NCI-H345 (cell line): Measurements from ENCODE around the gene MDM1.

Source experiments
- DNase-seq: peaks from one replicate; lab custom pipeline; 2025; lab: John Stamatoyannopoulos, UW

The MDM1 gene

DNA sequence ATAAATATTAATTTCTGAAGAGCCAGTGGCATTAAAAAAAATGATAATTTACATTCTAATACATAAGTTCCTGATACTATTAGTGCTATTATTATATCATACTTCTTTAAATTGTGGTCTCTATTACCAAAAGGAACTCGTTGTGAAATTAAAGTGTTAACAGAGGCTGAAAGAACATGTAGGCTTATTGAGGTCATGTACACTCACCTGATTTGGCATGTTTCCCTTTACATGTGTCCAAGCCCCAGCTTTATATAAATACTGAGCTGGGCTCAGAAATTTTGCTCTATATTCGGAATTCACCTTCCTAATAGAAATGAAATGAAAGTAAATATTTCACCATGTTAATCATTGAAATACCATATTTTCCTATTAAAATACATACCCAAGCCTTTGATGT lies 11.0 kb downstream of the MDM1 start:
- DNase-seq: no peak

GRCh38 chr12:68319988-68320623 lies 12.1 kb downstream of the MDM1 start:
- no peak for DNase-seq

DNA sequence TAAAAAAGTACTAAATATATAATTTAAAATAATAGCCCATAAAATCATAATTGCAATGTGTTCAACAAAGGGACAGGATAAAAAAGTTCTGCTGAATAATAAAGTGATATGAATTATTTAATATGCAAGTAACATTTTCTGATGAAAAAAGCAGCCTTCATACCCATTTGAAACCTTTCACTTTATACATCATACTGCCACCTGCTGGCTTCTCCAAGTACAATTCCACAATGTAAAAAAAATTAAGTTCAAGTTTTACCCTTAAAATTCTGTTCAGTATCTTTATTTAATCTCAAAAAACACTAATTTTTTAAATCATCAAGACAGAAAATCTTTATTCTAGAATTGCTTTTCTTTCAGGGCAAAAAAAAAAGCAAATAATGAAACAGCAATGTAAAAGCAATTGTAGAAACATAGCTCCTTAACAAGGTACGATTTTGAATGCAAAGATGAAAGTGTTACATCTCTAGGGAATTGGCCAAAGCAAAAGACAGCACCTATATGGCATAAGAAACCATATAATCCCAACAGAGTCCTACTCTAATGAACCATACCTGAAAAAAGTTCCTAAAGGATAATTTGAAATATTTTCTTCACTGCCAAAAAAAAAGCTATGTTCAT lies 15.0 kb downstream of the MDM1 start:
- DNase-seq: peak; percentile 47

- DNase-seq: no peak
Observed at GRCh38 chr12:68310370-68310769, 21.8 kb downstream of the MDM1 start.

GRCh38 chr12:68306564-68306963 lies 25.6 kb downstream of the MDM1 start:
- no peak for DNase-seq

- no peak for DNase-seq
Observed at GRCh38 chr12:68305278-68305677, 26.9 kb downstream of the MDM1 start.

DNA sequence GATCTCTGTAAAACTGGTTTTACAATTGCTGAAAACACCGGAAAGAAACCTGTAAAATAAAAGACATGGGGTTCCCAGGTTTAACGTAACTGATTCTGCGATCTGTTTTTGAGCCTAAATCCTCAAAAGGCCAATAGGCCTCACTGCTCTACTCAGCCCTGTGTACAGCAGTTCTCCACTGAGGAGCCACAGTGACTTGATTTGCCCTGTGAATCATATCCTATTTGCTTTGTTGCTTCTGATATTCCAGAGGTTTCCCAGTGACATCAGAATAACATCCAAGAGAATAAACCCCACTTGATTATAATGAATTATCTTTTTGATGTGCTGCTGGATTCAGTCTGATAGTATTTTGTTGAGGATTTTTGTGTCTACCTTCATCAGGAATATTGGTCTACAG lies 27.5 kb downstream of the MDM1 start:
- DNase-seq: no peak

DNA sequence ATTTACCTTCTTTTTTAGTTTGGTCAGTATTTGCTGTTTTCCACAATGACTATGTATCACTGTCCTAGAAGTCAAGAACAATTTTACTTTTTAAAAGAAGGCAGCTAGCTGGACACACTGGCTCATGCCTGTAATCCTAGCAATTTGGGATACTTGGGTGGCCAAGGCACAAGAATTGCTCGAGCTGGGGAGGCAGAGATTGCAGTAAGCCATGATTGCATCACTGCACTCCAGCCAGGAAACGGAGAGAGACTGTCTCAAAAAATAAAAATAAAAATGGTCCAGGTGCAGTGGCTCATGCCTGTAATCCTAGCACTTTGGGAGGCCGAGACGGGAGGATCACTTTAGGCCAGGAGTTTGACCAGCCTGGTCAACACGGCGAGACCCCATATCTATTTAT lies 28.3 kb downstream of the MDM1 start:
- no peak for DNase-seq

- no peak for DNase-seq
Observed at GRCh38 chr12:68297929-68298328, 34.2 kb downstream of the MDM1 start.

GRCh38 chr12:68294251-68294650 lies 37.9 kb downstream of the MDM1 start:
- DNase-seq: no peak

GRCh38 chr12:68293347-68293746 lies 38.8 kb downstream of the MDM1 start:
- no peak for DNase-seq

- no peak for DNase-seq
Observed at GRCh38 chr12:68292151-68292943, 39.8 kb downstream of the MDM1 start.

DNA sequence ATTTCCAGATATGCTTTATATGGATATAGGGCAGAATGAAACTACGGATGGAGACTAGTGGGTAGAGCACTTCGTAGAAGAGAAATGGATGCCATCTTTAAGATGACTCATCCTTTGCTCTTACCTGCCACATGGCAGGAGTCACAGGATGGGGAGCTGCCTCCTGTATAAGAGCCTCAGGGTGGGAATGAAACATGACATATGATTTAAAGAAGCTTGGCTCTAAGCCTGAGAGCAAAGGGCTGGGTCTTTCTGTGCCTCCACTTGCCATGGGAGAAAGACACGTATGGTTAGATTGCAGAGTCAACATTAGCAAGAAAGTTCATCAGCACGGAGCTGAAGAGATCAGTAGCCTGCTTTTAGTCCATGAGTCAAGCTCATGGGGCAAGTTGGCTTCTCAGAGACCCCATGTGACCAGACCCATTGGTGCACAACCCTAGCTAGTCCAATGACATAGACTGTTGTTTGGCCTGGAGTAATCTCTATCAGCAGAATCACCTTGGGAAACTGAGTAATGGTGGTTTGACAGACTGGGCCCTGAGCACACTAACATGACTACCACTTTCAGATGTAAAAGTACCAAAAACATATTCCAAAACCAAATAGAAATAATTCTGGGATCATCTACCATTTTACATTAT lies 40.6 kb downstream of the MDM1 start:
- no peak for DNase-seq

DNA sequence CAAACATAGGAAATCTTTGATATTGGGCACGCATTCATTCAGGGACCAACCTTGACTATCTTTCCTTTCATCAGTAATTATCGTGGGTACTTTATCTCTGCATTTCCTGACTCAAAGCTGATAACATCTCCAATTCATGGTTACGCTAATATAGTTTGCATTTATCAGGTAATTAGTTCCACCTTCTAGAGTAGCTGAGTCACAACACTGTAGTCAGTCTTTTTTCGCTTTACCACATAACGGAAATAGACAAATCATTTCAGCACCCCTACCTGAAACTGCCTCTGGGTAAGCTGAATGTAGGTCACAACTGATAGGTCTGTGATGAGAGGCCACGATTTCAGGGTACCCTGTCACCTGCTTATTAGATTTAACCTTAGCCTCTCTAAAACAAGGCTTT lies 42.0 kb downstream of the MDM1 start:
- no peak for DNase-seq

GRCh38 chr12:68287106-68287505 lies 45.1 kb downstream of the MDM1 start:
- no peak for DNase-seq

DNA sequence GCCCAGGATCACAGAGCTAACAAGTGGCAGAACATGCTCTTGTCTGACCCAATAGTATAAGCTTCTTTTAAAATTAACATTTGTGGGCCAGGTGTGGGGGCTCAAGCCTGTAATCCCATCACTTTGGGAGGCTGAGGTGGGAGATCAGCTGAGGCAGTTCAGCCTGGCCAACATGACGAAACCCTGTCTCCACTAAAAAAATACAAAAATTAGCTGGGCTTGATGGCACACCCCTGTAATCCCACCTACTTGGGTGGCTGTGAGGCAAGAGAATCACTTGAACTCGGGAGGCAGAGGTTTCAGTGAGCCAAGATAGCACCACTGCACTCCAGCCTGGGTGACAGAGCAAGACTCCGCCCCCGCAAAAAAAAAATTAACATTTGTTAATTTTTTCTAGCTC lies 45.8 kb downstream of the MDM1 start:
- DNase-seq: no peak

DNA sequence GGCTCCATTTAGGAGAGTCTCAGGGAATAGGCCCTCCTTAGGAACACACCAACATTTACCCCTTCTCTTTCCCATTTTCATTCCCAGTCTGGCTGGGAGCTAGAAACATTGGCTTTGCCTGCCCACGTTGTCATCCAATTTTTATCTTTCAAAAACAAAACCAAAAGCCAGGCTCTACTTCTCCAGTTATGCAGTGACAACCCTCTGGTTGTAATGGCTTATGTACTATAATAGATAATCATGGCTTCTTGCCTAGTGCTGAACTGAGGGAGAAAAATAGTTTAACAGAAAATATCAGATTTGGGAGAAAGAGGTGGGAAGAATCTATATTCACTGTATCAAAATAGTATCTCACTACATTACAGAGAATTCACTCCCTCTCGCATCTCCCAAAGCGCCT lies 46.6 kb downstream of the MDM1 start:
- no peak for DNase-seq

DNA sequence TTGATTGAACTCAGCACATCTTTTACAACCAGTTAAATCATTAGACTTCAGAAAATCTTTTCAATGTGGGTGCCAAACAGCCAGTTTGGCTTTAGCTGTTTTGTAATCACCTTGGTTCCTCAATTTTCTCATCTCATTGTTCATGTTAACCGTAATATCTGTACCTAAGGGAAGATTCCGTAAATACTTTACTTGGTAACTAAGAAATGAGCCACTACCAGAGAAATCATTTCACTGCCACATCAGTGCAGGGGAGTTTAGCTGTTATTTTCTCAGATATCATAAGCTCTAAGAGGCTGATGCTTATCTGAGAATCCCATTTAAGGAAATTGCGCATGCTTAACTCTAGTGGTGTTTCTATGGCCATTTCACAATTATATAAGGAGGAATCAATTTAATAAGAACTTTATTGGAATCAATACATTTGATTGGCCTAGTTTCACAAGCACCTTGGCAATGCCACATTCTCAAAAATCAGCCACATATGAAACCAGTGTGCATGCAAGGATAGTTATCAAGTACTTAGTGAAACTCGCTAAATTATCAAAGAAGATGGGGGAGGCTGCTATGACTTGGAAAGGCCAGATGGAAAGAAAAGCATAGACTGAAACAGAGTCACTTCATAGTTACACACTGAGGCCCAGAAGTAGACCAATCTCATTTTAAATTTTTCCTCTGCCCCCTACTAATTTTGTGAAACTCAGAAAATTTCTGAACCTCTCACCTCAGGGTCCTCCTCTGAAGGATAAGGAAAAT lies 50.7 kb downstream of the MDM1 start:
- DNase-seq: no peak

DNA sequence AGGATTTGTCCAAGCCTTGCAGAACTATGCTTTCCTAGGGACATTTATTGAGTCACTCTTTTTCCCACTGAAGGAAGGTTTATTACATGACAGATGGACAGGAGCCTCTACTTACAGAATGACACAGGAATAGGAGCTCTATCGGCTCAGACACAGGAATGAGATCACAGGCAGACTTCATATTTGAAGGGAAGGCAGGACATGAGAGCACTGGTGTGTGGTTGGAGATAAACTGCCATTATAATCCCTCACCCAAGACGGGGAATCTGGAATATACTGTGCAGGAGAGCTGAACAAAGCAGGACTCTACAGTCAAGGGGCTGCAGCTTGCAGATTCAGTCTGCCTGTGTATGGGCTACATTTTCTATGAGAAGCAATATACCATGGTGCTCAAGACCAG lies 51.9 kb downstream of the MDM1 start:
- no peak for DNase-seq

DNA sequence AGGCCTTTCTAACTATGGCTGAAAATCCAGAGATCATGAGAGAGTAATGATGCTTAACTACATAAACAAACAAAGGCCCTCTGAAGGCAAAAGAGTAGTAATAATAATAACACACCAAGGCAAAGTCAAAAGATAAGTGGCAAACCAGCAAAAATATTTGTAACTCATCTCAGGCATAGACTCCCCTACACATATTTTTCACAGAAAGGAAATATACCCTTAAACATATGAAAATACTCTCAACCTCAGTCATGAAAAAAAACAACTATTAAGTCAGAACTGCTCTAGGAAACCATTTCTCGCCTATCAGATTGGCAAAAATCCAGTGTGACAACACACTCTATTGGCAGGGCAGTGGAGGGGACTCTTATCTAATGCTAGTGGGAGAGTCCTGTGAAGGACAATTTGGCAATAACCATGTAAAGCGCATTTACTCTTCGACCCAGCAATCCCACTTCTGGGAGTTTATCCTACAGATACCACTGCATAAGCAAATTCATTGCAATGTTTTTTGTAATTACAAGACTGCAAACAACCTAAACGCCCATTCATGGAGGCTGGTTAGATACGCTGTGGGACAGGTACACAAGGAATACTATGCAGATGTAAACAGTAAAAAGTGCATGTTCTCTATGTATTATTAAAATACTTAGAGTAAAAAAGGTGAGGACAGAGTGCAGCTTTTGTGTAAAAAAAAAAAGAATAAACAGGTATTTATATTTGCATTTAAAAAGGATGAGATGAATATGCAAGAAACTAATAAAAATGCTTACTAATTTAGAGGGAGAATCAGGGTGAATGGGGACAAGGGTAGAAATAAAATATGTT lies 52.7 kb downstream of the MDM1 start:
- DNase-seq: peak; percentile 19

DNA sequence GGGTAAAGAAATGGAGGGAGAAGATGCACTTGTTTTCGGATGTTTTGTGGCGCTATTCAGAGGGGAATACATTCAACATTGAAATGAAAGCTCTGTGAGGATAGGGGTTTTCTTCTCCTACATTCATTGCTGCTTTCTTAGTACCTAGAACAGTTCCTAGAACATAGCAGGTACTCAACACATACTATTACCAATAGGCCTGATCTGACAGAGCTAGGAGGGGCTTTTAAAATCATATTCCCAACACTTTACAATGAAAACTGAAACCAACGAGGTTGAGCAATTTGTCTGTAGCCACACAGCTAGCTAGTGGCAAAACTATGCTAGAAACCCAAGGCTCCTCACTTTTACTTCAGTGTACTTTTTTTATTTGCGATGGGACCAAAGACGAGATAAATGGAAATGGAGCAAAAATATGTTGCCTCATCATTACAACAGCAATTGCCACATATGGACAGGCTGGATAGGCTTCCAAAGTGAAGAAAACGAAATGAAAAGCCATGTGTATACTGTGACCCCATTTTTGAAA lies 55.7 kb downstream of the MDM1 start:
- DNase-seq: no peak
